ENCODE data around the gene MYL7. TPM values are rescaled to one million over a fixed set of nuclear protein-coding genes. Genes with fewer than 3 reads are reported as not detected.
A peak's percentile ranks its signal among the peaks of the same experiment; 100 is the strongest.

Gene MYL7
- total RNA-seq, 2 experiments from 2014 or later = not detected

DNA sequence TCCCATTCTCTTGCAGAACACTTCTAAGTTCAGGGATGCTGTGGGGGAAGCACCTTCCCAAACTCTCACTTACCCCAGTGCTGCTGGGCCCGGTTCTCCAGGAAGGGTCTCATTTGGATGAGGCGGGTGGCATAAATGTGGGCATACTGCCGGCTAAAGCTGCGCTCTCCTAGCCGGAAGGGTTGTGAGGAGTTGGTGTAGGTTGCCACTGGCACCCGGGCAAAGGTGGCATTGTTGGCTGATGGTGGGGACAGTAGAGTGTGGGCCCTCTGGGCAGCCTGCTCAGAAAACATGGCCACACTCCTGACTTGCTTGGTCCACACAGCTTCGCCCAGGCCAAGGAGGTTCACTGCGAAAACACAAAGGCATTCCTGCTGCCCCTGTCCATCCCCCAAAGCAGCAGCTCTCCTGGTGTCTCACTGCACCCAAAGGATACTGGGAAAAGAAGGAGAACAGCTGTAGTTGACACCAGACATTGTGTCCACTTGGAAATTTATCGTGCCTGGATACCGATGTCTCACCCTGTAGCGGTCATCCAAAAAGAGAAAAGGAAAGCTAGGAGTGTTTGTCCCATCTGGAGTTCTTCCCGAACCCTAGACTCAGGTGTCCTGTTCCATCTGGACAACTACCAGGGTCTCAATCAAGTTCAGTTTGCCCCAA, 19.2 kb downstream of the MYL7 start:
- no peak for DNase-seq (ENCODE audit: low spot score)
- no peaks in the 10 kb centered on the region for H4K20me1 ChIP-seq (ENCODE audit: insufficient read depth, low read length)
- H3K4me2 ChIP-seq (ENCODE audit: low read length) = peak overlapping the region; percentile 87
- CTCF ChIA-PET (ENCODE audit: unreplicated experiment) = no interaction called here
- H3K27ac ChIP-seq (ENCODE audit: low read depth, low read length, poor library complexity, severe bottlenecking) = no peak overlapping the region
- peaks cover 52% of the 10 kb centered on the region for H3K36me3 ChIP-seq (ENCODE audit: insufficient read depth, low read length)
- no TSS peak for BruUV-seq (replicated peaks)
- H3K4me1 ChIP-seq (ENCODE audit: insufficient read depth, low read length, poor library complexity, severe bottlenecking) = peaks cover 26% of the 10 kb centered on the region
- peak overlapping the region; percentile 87 for H3K4me3 ChIP-seq (ENCODE audit: low read depth, low read length, poor library complexity, severe bottlenecking)
- H3K9me3 ChIP-seq (ENCODE audit: low read length) = no peaks in the 10 kb centered on the region
- no peak overlapping the region for H2AFZ ChIP-seq (ENCODE audit: low read length)
- H3K9me2 ChIP-seq (ENCODE audit: insufficient read depth, low read length) = no peaks in the 10 kb centered on the region
- POLR2A ChIA-PET = interaction anchor here (0.6 to 2.8 kb wide), 8 partner anchors 10 to 47 kb away, joined by 3 to 18 read pairs (median 5); no protein-coding TSS in a partner anchor
- H3K79me2 ChIP-seq (ENCODE audit: insufficient read depth, low read depth, low read length) = peaks cover 33% of the 10 kb centered on the region
- intact Hi-C loops (cut with micrococcal nuclease; ENCODE audit: unreplicated experiment) = loop anchor here (2.0 kb wide), 2 partner anchors 25 to 79 kb away; partner anchors contain the start of gene YKT6
- no peak for TF ChIP-seq EZH2phosphoT487 (IDR thresholded peaks at IDR 0.05; ENCODE audit: borderline replicate concordance, low read depth, low read length)
- TF ChIP-seq CTCF (conservative IDR thresholded peaks at IDR 0.05; ENCODE audit: low read length) = no peak

- H3K9me2 ChIP-seq (ENCODE audit: insufficient read depth, low read length) = no peaks in the 10 kb centered on the region
- ChIA-PET POLR2A (interaction anchor here (1.0 kb wide), 2 partner anchors 23 to 35 kb away, joined by 3 read pairs; no protein-coding TSS in a partner anchor), CTCF (ENCODE audit: unreplicated experiment) (no interaction called here)
- no peak overlapping the region for H2AFZ ChIP-seq (ENCODE audit: low read length)
- no peaks in the 10 kb centered on the region for H4K20me1 ChIP-seq (ENCODE audit: insufficient read depth, low read length)
- peaks cover 33% of the 10 kb centered on the region for H3K79me2 ChIP-seq (ENCODE audit: insufficient read depth, low read depth, low read length)
- intact Hi-C loops (cut with micrococcal nuclease; ENCODE audit: unreplicated experiment) = no loop called here
- H3K4me2 ChIP-seq (ENCODE audit: low read length) = no peak overlapping the region
- H3K9me3 ChIP-seq (ENCODE audit: low read length) = no peaks in the 10 kb centered on the region
- H3K36me3 ChIP-seq (ENCODE audit: insufficient read depth, low read length) = peaks cover 66% of the 10 kb centered on the region
- H3K4me3 ChIP-seq (ENCODE audit: low read depth, low read length, poor library complexity, severe bottlenecking) = no peak overlapping the region
- TF ChIP-seq EZH2phosphoT487 (IDR thresholded peaks at IDR 0.05; ENCODE audit: borderline replicate concordance, low read depth, low read length) (no peak), CTCF (conservative IDR thresholded peaks at IDR 0.05; ENCODE audit: low read length) (no peak)
- no peak for DNase-seq (ENCODE audit: low spot score)
- peaks cover 23% of the 10 kb centered on the region for H3K4me1 ChIP-seq (ENCODE audit: insufficient read depth, low read length, poor library complexity, severe bottlenecking)
- BruUV-seq (replicated peaks) = no TSS peak
- H3K27ac ChIP-seq (ENCODE audit: low read depth, low read length, poor library complexity, severe bottlenecking) = no peak overlapping the region
Measured at GRCh38 chr7:44120395-44120794, 20.7 kb downstream of the MYL7 start.

DNA sequence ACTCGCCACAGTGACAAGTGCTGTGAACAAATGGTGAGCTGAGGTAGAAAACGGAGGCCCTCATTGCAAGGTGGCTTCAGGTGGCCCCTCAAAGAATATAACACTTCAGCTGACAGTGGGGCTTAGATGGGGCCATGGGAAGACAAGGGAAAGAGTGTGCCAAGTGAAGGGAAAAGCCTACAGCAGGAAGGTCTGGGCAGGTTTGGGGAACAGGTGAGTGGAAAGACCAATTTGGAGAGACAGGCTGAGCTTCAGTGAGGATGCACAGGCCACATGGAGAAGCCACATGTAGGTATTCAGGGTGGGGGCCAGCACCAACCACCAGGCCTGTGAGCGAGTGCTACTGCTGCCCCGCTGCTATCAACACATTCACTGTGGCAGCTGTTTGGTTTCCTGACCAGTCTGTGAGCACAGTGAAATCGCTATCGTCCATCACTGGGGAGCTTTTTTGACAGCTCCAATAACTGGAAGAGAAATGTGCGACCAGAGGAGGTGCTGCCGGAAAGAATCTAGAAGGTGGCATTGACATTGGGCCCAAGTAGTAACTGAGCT, 21.2 kb downstream of the MYL7 start:
- Histone ChIP-seq H3K4me1 (ENCODE audit: insufficient read depth, low read length, poor library complexity, severe bottlenecking) (peaks cover 23% of the 10 kb centered on the region), H3K27ac (ENCODE audit: low read depth, low read length, poor library complexity, severe bottlenecking) (no peak overlapping the region), H3K79me2 (ENCODE audit: insufficient read depth, low read depth, low read length) (peaks cover 33% of the 10 kb centered on the region), H3K9me2 (ENCODE audit: insufficient read depth, low read length) (no peaks in the 10 kb centered on the region), H3K9me3 (ENCODE audit: low read length) (no peaks in the 10 kb centered on the region), H2AFZ (ENCODE audit: low read length) (no peak overlapping the region), H3K4me3 (ENCODE audit: low read depth, low read length, poor library complexity, severe bottlenecking) (no peak overlapping the region), H3K4me2 (ENCODE audit: low read length) (no peak overlapping the region), H3K36me3 (ENCODE audit: insufficient read depth, low read length) (peaks cover 71% of the 10 kb centered on the region), H4K20me1 (ENCODE audit: insufficient read depth, low read length) (no peaks in the 10 kb centered on the region)
- CTCF ChIA-PET (ENCODE audit: unreplicated experiment) = no interaction called here
- POLR2A ChIA-PET = interaction anchor here (1.0 kb wide), 2 partner anchors 23 to 35 kb away, joined by 3 read pairs; no protein-coding TSS in a partner anchor
- intact Hi-C loops (cut with micrococcal nuclease; ENCODE audit: unreplicated experiment) = no loop called here
- no peak for DNase-seq (ENCODE audit: low spot score)
- no peak for TF ChIP-seq CTCF (conservative IDR thresholded peaks at IDR 0.05; ENCODE audit: low read length)
- TF ChIP-seq EZH2phosphoT487 (IDR thresholded peaks at IDR 0.05; ENCODE audit: borderline replicate concordance, low read depth, low read length) = no peak
- no TSS peak for BruUV-seq (replicated peaks)
